ENCODE results near the gene IFT25.
A peak's percentile ranks its signal among the peaks of the same experiment; 100 is the strongest.

IFT25 gene

DNA sequence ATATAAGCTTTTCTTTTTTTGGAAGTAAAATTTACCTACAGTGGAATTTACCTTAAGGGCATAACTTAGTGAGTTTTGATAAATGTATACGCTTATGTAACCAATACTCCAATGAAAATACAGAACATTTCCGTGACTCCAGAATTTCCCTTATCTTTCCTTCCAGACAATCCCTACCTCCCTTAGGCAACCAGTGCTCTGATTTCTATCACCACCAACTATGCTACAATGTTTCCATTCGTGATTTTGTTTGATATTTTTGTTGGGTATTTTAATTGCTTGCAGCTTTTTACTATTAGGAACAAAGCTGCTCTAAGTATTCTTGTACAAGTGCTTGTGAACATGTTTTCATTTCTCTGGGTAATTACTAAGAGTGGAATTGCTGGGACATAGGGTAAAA is 14.6 kb downstream of the IFT25 start:
- no peak for DNase-seq (ENCODE audit: low read depth in 1 of 2, low spot score in 1 of 2)

DNA sequence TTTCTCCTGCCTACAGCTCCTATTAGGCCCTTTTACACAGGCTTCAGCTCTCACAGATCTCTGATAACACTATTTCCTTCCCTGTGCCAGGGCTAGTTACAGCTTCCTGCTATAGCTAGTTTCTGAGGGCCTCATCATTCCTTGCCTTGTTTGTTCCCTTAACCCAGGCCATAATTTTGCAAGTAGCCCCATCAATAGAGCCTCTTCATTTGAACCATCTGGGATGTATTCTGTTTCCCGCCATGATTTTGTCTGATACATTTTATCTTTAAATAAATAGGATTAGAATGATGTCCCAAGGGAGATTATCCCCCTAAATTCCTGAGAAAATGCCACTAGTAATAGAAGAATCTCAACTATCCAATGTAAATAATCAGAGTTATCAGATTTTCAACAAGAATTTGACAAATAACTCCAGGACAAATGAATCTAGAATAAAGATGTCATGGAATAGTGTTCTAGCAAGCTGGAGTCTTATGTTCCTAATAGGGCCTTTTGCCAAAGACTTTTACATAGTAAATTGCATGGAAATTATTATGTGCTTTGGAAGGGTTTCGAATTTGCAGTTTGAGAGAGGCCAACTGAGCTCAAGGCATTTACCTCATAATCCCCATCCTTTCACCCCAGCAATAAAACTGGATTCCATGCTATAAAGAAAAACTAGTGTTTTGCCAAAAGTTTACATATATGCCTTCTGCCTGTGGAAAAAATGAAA is 16.1 kb downstream of the IFT25 start:
- DNase-seq (ENCODE audit: low read depth in 1 of 2, low spot score in 1 of 2), result no peak

DNA sequence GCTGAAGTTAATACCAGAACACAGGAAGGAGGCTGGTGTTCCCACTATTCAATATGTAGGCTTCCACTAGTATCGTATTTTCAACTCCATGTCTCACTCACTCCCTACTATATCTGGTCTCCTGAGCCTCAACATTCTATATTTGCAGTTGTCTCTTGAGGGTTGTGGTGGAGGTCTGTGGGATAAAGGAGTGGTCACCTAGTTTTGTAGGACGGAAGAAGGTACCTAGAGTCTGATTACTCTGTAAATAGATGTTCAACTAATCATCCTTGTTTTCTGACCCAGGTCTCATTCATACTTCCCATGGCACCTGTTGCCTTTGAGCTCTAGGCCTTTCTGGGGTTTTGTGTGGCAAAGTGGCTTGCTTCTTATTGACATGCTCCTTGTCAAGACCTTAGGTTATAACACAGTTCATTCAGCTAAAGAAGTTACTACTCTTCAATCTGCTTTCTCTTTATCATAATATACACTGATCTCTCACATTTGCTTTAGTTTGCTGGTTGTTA is 18.1 kb downstream of the IFT25 start:
- no peak for DNase-seq (ENCODE audit: low read depth in 1 of 2, low spot score in 1 of 2)

DNA sequence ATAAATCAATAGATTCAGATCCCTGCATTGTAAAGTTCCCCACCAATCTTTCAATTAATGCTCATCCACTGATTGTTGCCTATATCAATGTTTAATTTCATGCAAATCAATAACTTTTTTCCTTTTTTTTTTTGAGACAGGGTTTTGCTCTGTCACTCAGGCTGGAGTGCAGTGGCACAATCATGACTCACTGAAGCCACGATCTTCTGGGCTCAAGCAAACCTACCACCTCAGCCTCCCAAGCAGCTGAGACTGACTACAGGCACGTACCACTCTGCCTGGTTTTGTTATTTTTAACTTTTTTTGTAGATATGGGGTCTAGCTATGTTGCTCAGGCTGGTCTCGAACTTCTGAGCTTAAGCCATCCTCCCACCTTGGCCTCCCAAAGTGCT is 25.8 kb downstream of the IFT25 start:
- no peak for DNase-seq (ENCODE audit: low read depth in 1 of 2, low spot score in 1 of 2)

DNA sequence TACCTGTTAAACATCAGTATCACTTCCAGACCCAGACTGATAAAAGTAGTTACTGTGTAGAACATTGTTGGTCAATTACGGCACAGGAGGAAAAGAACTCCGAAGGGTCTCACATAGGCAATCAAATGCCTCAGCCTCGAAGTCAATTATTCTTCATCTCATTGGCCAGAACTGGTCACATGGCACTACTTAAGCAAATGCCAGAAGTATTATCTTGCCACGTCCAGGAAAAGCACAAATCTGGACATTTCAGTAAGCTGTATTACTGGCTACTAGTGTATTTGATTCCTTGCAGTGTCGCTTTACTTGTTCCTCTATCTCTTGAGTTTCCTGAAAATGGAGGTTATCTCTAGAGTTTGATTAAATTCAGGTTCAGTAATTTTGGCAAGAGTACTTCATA is 27.2 kb downstream of the IFT25 start:
- DNase-seq (ENCODE audit: low read depth in 1 of 2, low spot score in 1 of 2), result no peak

DNA sequence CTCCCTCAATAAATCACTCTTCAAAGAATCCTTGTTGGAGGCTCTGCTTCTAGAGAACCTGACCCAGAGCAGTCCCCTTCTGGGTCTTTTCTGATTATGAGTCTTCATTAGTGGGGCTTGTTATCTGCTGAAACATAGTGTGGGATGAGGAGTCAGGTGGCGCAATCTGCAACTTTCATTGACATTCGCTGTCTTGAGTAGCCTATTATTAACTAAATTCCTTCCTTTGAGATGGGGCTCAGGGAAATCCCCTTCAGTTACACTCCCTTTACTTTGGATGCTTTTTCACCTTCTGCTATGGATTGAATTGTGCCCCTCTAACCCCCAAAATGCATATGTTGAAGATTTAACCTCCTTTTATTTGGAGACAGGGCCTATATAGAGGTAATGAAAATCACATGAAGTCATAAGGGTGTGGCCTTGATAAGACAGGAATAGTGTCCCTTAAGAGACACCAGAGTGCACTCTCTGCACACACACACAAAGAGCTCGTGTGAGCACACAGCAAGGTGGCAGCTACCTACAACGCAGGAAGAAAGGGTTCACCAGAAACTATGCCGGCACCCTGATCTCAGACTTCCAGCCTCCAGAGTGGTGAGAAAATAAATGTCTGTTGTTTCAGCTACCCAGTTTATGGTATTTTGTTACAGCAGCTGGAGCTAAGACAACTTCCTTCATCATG is 32.0 kb downstream of the IFT25 start:
- DNase-seq (ENCODE audit: low read depth in 1 of 2, low spot score in 1 of 2), result no peak

DNA sequence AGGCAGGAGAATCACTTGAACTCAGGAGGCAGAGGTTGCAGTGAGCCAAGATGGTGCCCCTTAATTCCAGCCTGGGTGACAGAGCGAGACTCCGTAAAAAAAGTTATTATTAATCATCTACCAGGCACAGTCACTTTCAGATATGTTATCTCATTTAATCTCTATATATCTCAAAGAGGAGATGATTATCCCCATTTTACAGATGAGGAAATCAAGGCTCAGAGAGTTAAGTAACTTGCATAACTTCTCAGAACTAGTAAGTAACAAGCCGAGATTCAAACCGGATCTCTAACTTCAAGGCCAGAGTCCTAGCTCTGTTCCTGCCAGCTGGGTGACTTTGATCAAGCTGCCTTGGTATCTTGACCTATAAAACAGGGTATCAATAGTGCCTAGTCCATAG is 34.1 kb downstream of the IFT25 start:
- no peak for DNase-seq (ENCODE audit: low read depth in 1 of 2, low spot score in 1 of 2)

DNA sequence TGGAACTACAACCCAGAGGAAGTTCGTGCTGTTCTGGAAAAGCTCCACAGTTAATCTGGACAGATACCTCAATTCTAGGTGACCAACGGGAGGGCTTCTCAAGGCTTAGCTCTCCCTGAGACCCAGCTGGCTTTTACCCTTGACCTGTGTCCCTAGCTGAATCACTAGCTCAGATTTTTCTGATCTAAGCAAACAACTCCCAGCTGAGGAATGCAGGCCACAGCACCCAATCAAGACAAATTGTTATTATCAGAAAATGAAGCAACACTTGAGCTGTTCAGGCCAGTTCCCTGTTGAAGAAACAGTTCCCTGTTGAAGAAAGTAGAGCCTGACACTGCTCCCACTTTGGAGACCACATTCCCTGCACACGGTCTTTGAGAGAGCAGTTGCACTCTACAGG is 35.6 kb downstream of the IFT25 start:
- no peak for DNase-seq (ENCODE audit: low read depth in 1 of 2, low spot score in 1 of 2)

DNA sequence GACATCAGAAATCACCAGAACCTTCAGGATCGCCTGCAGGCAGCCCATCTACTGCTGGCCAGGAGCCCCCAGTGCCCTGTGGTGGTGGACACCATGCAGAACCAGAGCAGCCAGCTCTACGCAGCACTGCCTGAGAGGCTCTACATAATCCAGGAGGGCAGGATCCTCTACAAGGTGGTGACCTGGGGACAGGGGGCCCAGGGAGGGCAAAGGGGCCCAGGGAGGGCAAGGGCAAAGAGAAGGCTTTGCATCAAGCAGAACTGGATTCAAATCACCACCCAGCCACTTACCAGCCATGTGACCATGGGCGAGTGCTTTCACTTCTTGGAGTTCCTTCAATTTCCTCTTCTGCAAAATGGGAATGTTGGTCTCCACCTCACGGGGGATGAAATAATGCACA is 39.4 kb downstream of the IFT25 start:
- no peak for DNase-seq (ENCODE audit: low read depth in 1 of 2, low spot score in 1 of 2)

DNA sequence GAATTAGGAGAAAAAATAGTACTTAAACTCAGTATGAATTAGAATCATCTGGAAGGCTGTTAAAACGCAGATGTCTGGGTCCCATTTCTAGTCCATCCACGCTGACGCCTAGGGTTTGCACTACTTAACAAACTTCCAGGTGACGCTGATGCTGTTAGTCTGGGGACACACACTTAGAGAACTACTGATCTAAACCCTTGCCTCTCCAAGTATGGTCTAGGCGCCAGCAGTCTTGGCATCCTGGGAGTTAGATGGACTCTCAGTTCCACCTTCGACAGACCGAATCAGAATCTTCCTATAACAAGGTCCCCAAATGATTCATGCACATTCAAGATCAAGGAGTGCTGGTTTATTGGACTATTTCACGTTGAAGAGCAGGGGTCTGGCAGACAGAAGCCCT is 40.0 kb downstream of the IFT25 start:
- no peak for DNase-seq (ENCODE audit: low read depth in 1 of 2, low spot score in 1 of 2)

DNA sequence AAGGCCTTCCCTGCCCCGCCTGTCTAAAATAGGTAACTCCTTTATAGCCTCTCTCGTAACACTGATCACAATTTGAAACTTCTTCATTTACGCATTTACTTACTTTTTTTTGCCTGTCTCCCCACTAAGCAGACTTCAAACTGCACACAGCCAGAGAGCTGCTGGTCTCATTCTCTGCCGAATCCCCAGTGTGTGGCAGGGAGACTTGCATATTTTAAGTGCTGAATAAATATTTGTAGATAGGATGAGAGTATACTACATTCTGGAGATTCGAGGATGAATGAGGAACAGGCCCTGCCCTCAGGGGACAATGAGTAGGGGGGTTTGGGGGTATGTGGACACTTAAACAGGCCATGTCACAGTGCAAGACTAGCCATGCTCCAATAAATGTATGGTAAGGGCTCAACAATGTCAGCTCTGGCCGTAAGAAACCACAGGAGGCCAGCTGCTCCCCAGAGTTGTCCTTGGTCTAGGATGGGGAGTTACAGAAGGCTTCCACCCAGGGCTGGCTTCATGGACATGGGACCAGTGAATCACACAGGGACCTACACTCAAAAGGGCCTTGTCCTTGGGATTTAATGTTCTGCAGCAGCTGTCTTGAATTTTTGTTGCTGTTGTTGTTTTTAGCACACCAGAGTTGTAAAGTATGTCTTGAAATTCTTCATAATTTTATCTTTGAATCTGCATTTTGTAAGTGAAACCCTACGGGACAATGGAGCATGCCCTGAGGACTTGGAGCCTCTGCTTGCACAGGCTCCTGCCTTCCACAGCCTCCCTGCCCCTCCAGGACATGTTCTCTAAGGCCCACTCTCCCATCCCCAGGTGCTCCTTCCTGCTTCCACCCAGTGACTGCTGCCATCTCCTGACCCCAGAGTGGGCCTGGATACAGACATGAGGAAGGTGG is 43.0 kb downstream of the IFT25 start:
- DNase-seq (ENCODE audit: low read depth in 1 of 2, low spot score in 1 of 2), result no peak

DNA sequence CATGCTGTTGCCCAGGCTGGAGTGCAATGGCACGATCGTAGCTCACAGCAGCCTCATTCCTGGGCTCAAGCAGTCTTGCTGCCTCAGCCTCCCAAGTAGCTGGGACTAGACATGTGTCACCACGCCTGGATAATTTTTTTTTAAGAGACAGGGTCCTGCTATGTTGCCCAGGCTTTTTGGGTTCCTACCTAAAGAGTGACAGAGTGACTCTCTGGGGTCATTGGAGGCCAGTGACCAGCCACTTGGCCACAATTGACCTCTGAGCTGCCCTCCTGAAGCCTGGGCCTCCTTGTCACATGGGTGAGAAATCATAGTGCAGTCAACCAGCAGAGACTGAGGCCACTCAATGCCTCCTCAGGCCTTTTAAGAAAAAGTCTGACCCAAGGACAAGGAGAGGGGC is 45.8 kb downstream of the IFT25 start:
- DNase-seq (ENCODE audit: low read depth in 1 of 2, low spot score in 1 of 2), result no peak

DNA sequence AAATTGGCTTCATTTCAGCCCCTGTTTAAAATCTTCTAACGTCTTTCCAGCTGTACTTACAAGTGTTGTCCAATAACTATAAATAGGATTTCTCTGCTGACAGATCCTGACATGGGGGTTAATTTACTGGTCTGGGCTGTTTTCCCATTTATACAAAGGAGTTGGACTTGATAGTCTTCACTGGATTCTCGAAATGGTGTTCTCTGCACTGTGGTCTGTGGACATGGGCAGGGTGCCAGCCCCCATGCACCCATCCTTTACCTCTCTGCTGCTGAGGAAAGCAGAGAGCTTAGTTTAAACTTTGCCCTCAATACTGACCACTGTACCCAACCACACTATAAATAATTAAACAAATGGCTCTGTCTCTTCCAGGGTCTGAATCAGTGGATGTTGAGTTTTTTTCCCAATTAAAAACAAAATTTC is 46.3 kb downstream of the IFT25 start:
- no peak for DNase-seq (ENCODE audit: low read depth in 1 of 2, low spot score in 1 of 2)

DNA sequence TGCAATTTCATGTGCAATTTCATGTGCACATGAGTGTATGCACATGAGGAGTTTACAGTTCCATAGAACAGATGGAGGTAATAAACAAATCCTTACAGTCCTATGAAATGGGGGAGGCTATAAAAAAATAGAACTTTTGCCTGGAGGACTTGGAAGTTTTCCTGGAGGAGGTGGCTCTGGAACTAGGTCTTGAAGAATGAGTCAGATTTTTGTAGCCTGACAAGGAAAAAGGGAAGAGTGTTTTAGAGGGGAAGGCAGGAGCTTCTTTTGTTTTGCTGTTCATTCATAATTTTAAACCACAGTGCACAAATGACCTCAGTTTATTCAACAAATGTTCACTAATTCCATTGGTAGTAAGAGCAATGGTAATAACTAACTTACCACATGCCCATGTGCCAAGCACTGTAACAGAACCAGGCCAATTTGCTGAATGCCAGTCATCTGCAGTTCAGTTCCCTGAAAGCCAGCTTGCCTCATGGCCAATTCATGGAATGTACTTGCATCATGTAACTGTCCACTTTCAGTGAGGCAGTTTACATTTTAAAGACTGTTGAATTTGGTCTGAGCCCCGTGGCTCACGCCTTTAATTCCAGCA is 48.8 kb downstream of the IFT25 start:
- DNase-seq (ENCODE audit: low read depth in 1 of 2, low spot score in 1 of 2), result no peak

DNA sequence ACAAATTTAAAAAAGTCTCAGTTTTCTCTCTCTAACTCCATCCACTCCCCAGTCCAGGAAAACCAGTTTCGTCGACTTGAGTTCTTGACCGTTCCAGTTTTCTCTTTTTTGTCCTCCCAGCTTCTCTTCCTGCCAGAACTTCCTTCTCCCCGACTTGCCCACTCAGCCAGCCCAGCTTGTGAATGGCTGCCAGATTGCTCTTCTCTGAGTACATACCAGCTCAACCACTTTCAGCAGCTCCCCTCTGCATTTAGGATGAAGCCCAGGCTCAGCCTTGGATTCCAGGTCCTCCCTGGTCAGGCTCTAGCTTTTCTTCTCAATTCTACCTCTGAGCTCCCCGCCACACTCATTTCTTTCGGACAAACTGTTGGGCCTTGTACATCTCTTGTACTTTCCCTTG is 50.1 kb downstream of the IFT25 start:
- no peak for DNase-seq (ENCODE audit: low read depth in 1 of 2, low spot score in 1 of 2)

DNA sequence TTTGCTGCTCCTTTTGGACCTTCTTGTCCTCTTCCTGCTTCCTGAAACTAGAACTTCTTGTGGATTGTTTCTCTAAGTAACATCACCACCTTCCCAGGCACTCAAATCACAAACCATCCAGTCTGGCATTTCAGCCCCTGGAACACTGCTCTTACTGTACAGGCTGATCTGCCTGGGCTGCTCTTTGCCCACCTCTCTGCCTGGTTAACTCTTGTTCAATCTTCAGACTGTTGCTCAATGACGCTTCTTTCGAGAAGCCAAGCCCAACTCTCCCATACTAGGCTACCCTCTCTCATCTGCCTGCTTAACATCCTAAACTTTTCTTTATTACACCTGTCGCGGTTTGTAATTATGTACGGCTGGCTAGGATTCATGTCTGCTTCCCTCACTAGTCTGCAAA is 50.9 kb downstream of the IFT25 start:
- DNase-seq (ENCODE audit: low read depth in 1 of 2, low spot score in 1 of 2), result no peak

DNA sequence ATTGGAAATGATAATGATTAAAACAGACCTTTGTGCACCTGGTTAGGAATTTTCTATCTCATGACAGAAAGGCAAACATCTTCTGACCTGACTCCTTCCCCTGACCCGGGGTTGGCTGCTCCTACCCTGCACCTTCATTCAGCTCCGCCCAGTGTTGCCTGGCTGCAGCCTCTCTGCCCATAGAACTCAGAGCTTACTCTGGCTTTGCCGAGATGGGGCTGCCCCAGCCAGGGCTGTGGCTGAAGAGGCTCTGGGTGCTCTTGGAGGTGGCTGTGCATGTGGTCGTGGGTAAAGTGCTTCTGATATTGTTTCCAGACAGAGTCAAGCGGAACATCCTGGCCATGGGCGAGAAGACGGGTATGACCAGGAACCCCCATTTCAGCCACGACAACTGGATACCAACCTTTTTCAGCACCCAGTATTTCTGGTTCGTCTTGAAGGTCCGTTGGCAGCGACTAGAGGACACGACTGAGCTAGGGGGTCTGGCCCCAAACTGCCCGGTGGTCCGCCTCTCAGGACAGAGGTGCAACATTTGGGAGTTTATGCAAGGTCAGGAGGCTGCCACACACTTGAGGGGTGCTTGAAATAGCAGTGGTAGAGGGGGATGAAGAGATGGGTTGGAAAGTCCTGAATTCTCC is 51.4 kb downstream of the IFT25 start, which contains the start of gene DIO1:
Gene DIO1, plus strand, starts transcription at position 189 of the 638 bp plus-strand sequence. Its CDS starts 24 bp downstream, at position 213.
- DNase-seq (ENCODE audit: low read depth in 1 of 2, low spot score in 1 of 2), result no peak

DNA sequence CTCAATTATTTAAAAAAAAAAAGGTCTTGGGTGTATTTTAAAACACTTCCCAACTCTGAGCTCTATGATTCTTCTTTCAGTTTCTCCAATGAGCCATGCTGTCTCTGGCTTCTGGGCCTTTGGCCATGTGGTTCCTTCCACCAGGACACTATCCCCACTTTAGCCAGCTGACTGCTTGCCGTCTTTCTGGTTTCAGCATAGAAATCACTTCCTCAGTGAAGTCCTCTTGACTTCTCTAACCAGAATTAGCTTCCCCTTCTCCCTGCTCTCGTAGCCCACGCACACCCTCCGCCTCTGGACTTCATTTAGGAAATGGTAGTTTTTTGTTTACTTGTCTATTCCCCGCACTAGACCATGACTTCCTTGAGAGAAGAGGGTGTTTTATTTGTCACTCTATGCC is 52.6 kb downstream of the IFT25 start:
- DNase-seq (ENCODE audit: low read depth in 1 of 2, low spot score in 1 of 2), result no peak

DNA sequence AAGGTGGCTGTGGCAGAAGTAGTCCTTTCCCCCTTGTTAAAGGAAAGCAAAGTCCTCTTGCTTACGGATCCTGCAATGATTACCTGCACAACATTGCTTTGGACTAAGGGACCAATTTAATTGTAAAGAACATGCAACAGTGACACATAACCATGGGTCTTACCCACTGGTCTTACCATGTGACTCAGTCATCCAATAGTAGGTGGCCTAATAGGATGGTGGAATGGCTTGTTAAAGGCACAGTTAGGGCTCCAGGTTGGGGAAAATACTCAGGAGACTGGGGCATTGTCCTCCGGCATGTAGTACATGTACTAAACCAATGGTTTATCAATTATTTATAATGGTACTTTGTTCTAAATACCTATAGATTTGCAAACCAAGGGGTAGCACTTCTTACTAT is 53.8 kb downstream of the IFT25 start:
- DNase-seq (ENCODE audit: low read depth in 1 of 2, low spot score in 1 of 2), result no peak

DNA sequence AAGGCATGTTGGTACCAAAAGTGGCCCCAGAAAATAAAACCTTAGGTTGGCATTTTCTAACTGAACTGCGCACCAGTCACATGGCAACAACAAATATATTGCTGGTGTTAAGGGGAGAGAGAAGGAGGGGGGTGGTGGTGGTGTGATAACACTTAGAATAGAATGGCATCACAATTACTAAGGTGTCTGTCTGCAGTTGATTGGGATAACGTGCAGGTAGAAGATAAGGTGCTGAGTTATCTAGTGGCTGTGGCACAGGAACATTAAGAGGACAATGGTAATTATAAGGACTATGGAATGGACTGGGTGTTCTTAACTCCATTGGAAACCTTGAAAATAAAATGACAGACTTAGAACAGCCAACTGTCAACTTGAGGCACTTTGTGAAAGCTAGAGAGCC is 54.5 kb downstream of the IFT25 start:
- no peak for DNase-seq (ENCODE audit: low read depth in 1 of 2, low spot score in 1 of 2)

DNA sequence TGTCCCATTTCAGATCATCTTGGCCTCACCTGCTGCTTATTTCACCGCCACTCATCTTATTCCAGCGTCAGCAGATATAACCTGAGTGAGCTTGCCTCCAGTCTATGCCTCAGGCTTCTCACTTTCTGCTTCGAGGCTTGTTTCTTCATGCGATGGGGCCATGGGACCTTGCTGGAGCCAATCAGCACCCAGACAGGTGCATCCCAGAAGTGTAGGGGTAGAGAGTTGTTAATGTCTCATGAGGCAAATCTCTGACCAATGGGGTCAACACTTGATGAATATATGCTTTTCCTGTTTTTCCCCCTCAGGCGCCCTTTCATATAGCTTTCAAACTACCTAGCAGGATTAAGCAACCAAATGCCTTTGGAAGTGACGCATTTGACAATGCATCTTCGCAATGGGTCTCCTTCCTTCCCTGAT is 55.0 kb downstream of the IFT25 start:
- DNase-seq (ENCODE audit: low read depth in 1 of 2, low spot score in 1 of 2), result peak in 1 of 2 donors; percentile 3

Data from activated CD4-positive, alpha-beta T cell treated with anti-CD3 and anti-CD28 coated beads, Interleukin-2, amount 50 U/mL, for 24 hours (primary cell).